Measurements from ENCODE around the gene PTCH1.

Gene PTCH1

GRCh38 chr9:95515272-95516113 lies 1.3 kb downstream of the PTCH1 start:
- Histone ChIP-seq H3K36me3 (replicated peaks; ENCODE audit: low read depth, low read length) (no peaks in the 10 kb centered on the region), H3K4me3 (ENCODE audit: low read length) (peak overlapping the region; percentile 74), H3K27ac (ENCODE audit: low read length) (no peak overlapping the region), H2AFZ (ENCODE audit: low read depth, low read length) (no peak overlapping the region), H3K79me2 (ENCODE audit: low read length) (peaks cover 8% of the 10 kb centered on the region), H4K20me1 (ENCODE audit: insufficient read depth, low read length) (no peaks in the 10 kb centered on the region), H3K27me3 (ENCODE audit: low read depth, low read length) (no peaks in the 10 kb centered on the region), H3K4me1 (ENCODE audit: low read length) (peaks cover 13% of the 10 kb centered on the region), H3K9ac (ENCODE audit: low read length) (peak overlapping the region; percentile 27; the same call in 1 of the 2 replicates), H3K9me3 (ENCODE audit: insufficient read depth, low read length) (no peaks in the 10 kb centered on the region), H3K4me2 (ENCODE audit: low read length) (peak overlapping the region; percentile 65)
- TF ChIP-seq EZH2phosphoT487 (IDR thresholded peaks at IDR 0.05; ENCODE audit: low read depth) (no peak), CTCF (IDR thresholded peaks at IDR 0.05; ENCODE audit: low read depth, low read length) (no peak)

GRCh38 chr9:95514342-95514741 lies 2.4 kb downstream of the PTCH1 start:
- Histone ChIP-seq H4K20me1 (ENCODE audit: insufficient read depth, low read length) (no peaks in the 10 kb centered on the region), H3K4me2 (ENCODE audit: low read length) (no peak overlapping the region), H3K4me1 (ENCODE audit: low read length) (peaks cover 13% of the 10 kb centered on the region), H3K9me3 (ENCODE audit: insufficient read depth, low read length) (no peaks in the 10 kb centered on the region), H3K4me3 (ENCODE audit: low read length) (no peak overlapping the region), H3K36me3 (replicated peaks; ENCODE audit: low read depth, low read length) (no peaks in the 10 kb centered on the region), H3K79me2 (ENCODE audit: low read length) (peaks cover 8% of the 10 kb centered on the region), H3K27me3 (ENCODE audit: low read depth, low read length) (no peaks in the 10 kb centered on the region), H3K9ac (ENCODE audit: low read length) (no peak overlapping the region), H3K27ac (ENCODE audit: low read length) (no peak overlapping the region), H2AFZ (ENCODE audit: low read depth, low read length) (no peak overlapping the region)
- TF ChIP-seq EZH2phosphoT487 (IDR thresholded peaks at IDR 0.05; ENCODE audit: low read depth) (no peak), CTCF (IDR thresholded peaks at IDR 0.05; ENCODE audit: low read depth, low read length) (no peak)

- Histone ChIP-seq H2AFZ (ENCODE audit: low read depth, low read length) (no peak overlapping the region), H3K27ac (ENCODE audit: low read length) (no peak overlapping the region), H3K4me3 (ENCODE audit: low read length) (no peak overlapping the region), H3K4me1 (ENCODE audit: low read length) (peaks cover 13% of the 10 kb centered on the region), H3K36me3 (replicated peaks; ENCODE audit: low read depth, low read length) (no peaks in the 10 kb centered on the region), H3K9ac (ENCODE audit: low read length) (no peak overlapping the region), H3K4me2 (ENCODE audit: low read length) (no peak overlapping the region), H3K27me3 (ENCODE audit: low read depth, low read length) (no peaks in the 10 kb centered on the region), H3K9me3 (ENCODE audit: insufficient read depth, low read length) (no peaks in the 10 kb centered on the region), H4K20me1 (ENCODE audit: insufficient read depth, low read length) (no peaks in the 10 kb centered on the region), H3K79me2 (ENCODE audit: low read length) (peaks cover 8% of the 10 kb centered on the region)
- TF ChIP-seq EZH2phosphoT487 (IDR thresholded peaks at IDR 0.05; ENCODE audit: low read depth) = no peak
- no peak for TF ChIP-seq CTCF (IDR thresholded peaks at IDR 0.05; ENCODE audit: low read depth, low read length)
These were observed 3.1 kb downstream of the PTCH1 start for GRCh38 chr9:95513711-95514110.

GRCh38 chr9:95512709-95513095 lies 4.1 kb downstream of the PTCH1 start:
- Histone ChIP-seq H3K4me3 (ENCODE audit: low read length) (peak overlapping the region; percentile 99; the same call in 1 of the 2 replicates), H3K27ac (ENCODE audit: low read length) (no peak overlapping the region), H3K79me2 (ENCODE audit: low read length) (peaks cover 12% of the 10 kb centered on the region), H3K4me2 (ENCODE audit: low read length) (peak overlapping the region; percentile 100), H3K4me1 (ENCODE audit: low read length) (peaks cover 13% of the 10 kb centered on the region), H3K9ac (ENCODE audit: low read length) (no peak overlapping the region), H3K36me3 (replicated peaks; ENCODE audit: low read depth, low read length) (no peaks in the 10 kb centered on the region), H3K27me3 (ENCODE audit: low read depth, low read length) (no peaks in the 10 kb centered on the region), H4K20me1 (ENCODE audit: insufficient read depth, low read length) (no peaks in the 10 kb centered on the region), H2AFZ (ENCODE audit: low read depth, low read length) (no peak overlapping the region), H3K9me3 (ENCODE audit: insufficient read depth, low read length) (no peaks in the 10 kb centered on the region)
- TF ChIP-seq EZH2phosphoT487 (IDR thresholded peaks at IDR 0.05; ENCODE audit: low read depth) (no peak), CTCF (IDR thresholded peaks at IDR 0.05; ENCODE audit: low read depth, low read length) (no peak)
